T-helper 2 cell (primary cell): Measurements from ENCODE around the gene LSM2.
"Not testable (repeated sequence)": the region's sequence is repeated elsewhere in the genome, so short reads cannot be mapped to it uniquely, and the experiment has no call there.

Experiments used
- DNase-seq, 5 experiments: peaks; one replicate each; pipeline versions ENCODE4 v3.0.0 to v3.0.0-alpha.2; 2012 to 2022

Gene LSM2

DNA sequence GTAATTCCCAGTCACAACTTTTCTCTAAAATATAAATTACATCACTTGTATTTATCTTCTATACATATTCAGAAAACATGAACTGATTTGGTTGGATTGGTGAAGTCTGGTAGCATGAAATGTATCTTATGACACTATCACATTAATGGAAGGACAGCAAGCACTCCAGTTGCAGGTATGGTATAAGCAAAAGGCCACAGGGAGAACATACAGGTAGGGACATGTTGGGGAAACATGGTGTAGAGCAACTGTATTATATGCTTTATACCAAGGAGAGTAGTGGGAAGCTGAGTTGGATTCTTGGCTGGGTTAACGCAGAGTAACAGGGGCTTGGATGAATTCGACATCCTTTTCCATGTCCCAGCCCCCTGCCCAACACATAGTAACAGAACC lies 9.8 kb downstream of the LSM2 start:
- DNase-seq = no peak

DNA sequence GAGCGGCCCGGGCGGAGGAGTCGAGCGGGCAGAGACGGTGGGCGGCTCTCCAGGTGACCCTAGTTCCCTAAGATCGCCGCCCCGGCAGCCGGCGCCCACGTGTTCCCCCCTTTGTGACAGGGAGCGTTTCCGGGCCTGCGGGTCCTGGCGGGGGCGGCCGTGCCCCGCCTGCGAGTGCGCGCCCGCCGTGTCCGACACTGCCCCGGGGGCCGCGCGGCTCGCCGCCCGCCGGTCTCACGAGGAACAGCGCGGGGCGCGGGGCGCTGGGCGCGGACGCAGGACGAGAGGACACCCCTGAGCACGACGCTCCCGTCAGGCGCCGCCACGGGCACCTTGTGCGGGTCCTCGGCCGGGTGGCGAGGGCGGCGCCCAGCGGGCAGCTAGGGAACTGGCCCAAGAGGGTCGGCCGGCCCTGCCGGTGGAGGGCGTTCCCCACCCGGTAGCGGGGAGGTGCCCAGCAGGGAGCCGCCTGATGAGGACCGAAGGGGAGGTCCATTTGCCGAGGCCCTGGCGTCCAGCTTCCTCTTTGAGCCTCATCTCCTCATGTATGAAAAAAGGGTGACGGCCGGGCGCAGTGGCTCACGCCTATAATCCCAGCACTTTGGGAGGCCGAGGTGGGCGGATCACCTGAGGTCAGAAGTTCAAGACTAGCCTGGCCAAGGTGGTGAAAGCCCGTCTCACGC lies 11.0 kb downstream of the LSM2 start, which contains the start of gene VARS1:
TSS of gene VARS1 (minus strand) at position 137 of the 683 bp plus-strand sequence. CDS start 535 bp downstream, outside the sequence.
- DNase-seq = peak; percentile 64 to 88 (median 77)

DNA sequence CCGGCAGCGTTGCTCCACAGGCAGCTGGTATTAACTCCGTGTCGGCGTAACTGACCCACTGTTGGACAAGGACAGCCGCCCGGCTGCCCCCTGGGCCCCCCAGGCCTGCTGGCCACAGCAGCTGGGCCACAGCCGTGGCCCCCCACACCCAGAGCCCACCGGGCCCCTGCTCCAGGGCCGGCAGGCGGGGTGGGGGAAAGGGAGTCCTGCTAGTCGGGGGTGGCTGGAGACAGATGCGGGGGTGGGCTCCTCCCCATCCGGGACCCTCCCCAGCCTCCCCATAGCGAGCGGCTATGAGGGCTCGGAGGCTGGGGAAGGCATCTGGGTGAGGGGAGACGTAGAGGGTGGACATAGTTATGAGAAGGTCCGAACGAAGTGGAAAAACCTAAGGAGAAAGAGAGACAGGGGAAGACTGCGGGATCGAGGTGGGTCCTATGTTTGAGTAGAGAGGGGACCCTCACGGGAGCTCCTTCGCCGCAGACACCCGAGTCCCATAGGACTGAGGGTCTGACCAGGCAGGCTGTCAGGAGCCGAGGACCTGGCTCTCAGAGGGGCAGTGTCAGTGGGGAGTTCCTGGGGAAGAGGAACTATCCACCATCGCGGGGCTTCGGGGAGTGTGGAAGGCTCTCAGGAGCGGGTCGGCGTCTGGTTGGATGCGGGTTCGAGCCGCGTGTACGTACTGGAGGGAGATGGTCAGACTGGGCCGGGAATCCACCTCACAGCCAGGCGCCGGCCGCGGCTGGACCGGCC lies 11.7 kb downstream of the LSM2 start:
- peak in 1 of 5 experiments; percentile 13 for DNase-seq

DNA sequence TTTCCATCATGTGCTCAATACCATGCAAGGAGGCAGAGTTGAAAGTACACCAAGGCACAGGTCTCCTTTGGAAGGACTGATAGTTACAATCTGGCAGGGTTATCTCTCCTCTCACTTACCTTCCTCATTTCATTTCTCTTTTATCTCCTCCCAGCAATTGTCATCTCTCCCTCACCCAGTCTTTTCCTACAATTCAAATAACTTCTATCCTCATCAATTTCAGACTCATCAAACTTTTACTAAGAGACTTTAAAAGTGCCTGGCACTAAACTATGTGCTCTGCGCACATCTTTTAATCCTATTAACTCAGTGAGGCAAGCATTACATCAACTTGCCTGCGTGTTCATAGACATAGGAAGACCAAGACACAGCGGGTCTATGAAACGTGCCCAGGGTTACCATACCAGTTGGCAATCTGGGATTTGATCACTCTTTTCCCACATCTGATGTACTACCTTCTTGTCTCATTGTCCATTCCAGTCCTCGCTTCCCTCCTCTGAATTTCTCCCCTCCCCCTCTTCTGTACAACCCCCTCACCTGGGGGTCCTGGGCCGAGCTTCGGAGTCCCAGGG lies 12.4 kb downstream of the LSM2 start:
- peak in 1 of 5 experiments; percentile 40 for DNase-seq

DNA sequence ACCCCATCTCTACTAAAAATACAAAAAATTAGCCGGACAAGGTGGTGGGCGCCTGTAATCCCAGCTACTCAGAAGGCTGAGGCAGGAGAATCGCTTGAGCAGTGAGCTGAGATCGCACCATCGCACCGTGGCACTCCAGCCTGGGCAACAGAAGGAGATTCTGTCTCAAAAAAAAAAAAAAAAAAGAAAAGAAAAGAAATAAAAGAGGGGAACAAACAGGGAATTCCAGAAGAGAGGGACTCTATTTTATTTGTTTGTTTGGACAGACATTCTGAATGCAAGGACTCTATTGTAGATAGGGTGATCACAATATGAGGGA lies 12.9 kb downstream of the LSM2 start:
- not testable (repeated sequence) for DNase-seq

DNA sequence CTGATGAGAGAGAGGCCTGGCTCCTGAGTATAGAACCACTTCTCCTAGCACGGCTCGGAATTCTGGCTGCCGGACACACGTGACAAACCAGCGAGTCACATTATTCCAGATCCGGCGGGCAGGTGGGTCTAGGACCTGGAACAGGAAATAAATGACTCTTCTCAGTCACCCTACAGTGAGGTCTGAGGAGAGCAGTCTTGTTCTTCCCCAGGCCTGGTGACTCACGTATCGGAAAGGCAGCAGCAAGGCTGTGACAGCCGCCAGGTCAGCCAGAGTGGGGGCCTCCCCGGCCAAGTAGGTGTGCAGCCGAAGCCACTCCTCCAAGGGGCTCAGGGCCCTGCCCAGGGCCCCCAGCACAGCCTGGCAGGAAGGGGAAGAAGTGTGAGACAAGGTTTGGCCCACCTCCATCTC lies 14.0 kb downstream of the LSM2 start:
- no peak for DNase-seq

DNA sequence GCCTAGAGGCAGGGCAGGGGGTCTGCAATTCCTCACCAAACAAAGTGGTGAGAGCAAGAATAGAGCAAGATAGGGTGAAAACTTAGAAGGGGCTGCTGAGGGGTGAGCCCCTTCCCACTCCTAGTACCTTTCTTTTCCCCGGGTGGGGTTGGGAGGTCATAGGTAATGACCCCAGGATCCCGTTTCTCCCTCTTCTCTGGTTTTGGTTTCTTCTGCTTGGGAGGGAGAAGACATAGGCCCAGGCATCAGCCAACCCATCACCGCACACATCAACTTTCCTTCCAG lies 14.7 kb downstream of the LSM2 start:
- no peak for DNase-seq

DNA sequence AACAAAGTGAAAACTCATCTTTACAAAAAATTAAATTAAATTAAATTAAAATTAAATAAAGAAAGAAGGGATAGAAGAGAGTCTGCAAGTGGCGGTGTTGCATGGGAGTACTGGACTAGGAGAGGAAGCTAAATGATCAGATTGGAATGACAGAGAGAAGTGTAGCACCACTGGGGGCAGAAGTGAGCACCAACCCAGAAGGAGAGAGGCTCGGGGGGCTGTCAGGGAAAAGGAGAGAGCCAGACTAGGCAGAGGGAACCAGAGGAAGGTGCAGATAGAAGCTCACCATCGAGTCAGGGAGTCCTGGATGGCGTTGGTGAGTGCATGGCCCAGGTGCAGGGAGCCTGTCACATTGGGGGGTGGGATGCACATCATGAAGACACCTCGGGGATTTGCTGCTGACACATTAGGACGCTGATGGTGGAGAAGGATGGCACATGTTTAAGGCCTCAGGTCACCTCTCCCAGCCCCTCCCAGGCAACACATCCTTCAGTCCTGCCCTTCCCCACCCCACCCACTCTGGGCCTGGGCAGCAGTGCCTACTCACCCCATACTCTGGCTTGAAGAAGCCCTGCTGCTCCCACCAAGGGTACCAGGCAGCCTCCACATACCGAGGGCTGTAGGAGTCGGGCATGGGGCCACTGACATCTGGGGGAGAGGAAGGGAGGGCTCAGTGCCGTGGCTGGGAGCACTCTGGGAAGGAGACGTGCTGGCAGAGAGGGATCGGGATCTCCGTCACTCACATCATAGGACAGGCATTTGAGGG lies 15.3 kb downstream of the LSM2 start:
- DNase-seq = no peak

DNA sequence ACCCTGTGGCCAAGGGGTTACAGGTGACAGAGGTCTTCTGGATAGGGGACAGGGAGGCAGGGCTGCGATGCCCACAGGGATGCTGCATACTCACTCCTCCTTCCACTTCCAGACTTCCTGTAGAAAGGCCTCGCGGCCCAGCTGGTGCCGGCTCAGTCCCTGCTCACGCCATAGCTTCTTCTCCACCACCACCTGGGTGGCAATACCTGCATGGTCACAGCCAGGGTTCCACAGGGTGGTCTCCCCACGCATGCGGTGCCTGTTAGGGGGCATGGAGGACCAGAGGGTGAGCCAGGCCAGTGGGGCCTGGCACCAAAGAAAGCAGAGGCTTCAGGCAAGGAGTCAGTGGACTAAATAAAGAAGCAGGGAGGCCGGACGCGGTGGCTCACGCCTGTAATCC lies 21.3 kb downstream of the LSM2 start:
- no peak for DNase-seq

DNA sequence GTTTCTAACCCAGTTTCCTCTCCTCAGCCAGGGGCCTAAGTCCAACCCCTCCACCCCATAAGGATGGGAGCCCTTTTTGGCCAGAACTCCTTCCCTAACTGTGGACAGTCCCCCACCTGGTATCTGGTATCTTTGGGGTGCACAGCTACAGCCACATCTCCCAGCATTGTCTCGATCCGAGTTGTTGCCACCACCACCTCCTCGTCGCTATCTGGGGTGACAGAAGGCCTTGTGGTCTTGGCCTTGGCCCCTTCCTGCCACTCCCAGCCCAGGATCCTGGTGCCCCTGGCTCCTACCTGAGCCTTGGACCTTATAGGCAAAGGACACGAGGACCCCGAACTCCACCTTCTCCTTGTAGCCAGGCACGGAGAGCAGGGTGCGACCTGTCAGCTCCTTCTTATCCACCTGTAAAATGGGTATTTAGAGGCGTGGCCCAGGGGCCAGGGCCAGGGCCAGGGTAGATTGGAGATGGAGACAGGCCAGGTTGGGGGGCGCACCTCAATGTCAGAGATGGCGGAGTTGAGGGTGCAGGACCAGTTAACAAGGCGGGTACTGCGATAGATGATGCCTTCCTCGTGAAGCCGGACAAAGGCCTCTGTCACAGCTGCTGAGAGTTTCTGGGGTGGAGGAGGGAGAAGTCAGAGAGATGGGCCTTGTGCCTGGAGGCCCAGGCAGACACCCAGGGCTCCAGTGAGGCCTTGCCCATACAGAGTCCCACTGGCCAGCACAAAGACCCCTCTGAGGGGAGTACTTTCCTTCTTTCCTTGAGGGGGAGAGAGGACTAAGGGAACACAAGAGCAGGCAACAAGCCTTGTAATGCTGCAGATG lies 22.5 kb downstream of the LSM2 start:
- no peak for DNase-seq

DNA sequence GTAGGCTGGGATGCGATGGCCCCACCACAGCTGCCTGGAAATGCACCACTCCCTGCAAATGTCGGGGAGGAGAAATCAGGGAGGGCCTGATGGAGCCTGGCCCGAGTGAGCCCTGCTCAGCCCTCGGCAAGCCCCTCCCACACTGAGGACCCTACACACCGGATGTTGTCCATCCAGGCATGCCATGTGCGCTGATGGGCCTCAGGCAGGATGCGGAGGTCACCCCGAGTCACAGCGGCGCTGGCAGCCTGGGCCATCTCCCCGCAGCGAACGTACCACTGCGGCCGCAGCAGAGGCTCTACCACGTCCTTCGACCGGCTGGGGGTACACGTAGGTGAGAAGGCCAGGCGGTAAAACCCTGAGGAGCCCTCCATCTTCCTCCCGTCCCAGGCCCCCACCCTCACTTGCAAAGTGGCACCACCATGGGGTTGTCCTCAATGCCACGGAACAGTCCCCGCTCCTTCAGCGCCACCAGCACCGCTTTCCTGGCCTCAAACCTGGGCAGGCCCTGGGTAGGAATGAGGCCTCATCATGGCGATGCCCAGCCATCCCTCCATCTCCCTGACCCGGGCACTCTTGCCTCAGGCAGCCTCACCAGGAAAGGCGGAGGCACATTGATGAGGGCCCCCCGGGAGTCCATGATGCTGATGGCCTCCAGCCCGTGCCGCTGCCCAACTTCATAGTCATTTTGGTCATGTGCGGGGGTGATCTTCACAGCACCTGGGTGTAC lies 24.5 kb downstream of the LSM2 start:
- DNase-seq = no peak

DNA sequence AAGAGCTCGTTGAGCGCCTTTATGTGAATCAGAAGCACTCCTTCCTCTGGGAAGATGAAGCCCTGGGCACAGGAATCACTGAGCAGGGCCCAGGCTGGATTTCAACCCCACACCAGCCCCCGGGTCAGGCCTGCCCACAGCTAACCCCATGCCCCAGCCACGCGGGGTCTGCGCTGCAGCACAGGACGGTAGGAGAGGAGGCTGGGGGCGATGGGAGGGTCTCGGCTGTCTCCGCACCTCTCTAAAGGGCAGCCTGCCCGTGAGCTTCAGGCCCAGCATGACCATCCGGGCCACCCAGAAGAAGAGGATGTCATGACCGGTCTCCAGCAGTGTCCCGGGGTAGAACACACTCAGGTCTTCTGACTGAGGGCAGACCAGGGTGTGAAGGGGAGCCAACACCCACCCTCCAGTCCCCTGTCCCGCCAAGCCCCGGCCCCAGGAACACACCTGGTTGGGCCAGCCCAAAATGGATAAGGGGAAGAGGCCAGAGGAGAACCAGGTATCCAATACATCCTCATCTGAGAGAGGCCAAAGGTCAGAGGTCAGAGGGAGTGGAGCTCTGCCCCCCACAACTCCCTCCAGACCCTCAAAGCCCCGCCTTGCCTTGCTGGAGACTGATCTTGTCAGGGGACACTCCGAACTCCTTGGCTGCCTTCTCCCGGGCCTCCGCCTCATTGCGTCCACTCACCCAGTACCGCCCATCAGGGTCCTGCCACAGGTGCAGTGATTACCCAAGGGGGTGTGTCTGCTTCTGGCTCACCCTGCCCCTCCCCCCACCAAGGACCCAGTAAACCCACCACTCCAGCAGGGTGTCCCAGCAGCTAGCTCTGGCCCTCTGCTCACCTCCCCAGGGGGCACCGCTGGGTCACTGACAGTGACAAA lies 25.3 kb downstream of the LSM2 start:
- DNase-seq = no peak

DNA sequence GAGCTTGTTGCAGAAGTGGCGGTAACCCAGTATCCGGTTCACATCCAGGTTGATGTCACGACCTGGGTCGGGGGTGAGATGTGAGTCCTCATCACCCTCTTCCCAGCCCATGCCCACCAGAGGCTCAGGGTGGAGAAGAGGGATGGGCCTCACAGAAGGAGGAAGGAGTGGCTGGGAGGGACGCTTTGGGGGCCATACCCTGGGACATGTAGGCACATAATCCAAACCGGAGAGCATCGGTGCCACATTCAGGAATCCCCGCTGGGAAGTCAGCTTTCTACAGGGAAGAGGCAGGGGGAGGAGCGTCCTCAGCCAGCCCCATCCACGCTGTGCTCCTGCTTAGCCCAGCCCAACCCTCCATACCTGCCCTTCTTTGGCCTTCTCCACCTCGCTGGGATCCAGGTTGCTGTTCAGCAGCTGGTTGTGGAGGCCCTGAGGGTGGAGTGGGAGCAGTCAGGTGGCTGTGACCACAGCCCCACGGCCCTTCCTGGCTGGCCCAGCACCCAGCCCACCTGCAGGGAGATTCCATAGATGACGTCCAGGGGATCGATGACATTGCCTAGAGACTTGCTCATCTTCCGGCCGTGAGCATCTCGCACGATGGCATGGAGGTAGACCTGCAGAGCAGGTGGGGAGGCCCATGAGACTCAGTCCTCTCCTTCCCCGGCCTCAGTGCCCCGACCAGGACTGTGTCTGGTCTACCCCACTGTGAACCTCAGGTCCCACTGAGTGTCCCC lies 26.1 kb downstream of the LSM2 start:
- DNase-seq = no peak

DNA sequence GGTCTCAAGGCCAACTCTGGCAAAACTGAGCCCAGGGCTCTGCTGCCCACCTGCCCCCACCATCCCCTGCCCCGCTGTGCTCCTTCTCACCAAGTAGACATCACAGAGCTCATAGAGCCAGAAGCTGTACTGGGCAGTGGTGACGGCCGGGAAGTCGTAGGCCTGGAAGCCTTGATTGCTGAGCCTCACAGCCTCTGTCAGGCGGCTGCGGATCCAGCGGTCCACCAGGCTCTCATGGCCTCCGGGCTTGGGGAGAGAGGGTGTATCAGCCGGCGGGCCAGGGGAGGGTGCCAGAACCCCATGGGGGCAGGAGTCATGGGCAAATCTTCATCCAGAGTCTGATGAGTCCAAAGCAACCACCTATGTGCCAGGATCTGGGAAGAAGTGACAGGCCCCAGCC lies 26.9 kb downstream of the LSM2 start:
- no peak for DNase-seq

DNA sequence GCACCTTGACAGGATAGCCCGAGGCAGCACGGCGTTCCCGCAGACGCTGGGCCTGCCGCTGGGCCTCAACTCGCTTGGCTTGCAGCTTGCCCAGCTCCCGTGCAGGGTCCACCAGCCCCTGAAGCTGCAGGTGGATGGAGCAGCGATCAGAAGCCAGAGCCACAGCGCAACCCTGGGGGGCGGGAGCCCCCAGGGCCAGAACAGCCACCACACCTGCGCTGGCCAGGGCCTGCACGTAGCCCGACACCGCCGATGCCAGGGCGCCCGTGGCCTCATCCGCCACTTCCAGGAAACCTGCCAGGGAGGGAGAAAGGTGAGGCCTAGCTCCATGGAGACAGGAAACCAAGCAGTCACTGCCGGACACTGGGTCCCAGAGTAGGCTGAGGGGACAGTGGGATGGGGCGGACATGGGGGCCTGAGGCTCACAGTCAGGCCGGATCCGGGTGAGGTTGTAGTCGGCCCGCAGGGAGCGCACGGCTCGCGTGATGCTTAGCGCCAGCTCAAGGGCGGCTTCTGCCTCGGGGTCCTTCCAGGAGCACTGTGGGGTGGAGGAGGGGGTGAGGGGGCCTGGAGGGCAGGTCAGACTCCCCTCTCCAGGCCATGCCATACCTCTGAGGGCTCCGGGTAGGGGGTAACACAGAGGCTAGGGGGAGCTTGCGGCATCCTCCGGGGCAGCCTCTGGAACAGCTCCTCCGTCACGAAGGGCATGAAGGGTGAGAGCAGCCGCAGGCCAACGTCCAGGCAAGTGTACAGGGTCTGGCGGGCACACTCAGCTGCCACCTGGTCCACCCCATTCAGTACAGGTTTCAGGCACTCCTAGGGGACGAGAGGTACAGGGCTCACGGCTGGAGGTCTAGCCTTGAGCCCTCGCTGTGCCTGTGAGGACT lies 27.5 kb downstream of the LSM2 start:
- DNase-seq = no peak

DNA sequence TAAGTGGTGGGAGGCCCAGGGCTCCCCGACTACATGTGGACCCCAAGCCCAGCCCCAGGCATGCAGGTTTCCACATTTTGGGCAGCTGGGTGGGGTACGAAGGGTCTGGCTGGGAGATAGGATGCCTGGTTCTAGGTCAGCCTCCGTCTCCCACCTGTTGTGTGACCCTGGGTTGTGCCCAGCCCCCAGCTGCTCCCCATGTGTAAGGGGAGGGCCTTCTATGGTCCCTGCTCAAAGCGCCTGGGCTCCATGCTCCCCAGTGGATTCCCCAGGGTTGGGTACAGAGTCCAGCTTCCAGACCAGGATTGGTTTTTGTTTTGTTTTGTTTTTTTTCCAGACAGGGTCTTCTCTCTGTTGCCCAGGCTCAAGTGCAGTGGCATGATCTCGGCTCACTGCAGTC lies 28.6 kb downstream of the LSM2 start:
- no peak for DNase-seq

DNA sequence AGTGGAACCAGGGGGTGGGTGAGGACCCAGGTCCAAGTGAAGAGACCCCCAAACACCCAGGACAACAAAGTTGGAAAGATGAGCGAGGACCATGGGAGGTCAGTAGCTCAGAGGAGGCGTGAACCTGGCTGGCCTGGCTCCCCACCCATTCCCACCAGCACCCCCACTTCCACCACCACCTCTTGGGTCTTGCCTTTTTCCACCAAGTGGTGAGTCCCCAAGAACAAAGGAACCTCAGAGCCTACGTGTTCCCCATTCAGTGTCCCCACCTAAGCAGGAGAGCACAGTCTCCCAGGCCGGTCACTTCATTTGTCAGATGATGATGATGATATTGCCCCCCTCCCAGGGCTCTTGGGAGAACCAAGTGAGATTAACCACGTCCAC lies 29.1 kb downstream of the LSM2 start:
- DNase-seq = no peak

DNA sequence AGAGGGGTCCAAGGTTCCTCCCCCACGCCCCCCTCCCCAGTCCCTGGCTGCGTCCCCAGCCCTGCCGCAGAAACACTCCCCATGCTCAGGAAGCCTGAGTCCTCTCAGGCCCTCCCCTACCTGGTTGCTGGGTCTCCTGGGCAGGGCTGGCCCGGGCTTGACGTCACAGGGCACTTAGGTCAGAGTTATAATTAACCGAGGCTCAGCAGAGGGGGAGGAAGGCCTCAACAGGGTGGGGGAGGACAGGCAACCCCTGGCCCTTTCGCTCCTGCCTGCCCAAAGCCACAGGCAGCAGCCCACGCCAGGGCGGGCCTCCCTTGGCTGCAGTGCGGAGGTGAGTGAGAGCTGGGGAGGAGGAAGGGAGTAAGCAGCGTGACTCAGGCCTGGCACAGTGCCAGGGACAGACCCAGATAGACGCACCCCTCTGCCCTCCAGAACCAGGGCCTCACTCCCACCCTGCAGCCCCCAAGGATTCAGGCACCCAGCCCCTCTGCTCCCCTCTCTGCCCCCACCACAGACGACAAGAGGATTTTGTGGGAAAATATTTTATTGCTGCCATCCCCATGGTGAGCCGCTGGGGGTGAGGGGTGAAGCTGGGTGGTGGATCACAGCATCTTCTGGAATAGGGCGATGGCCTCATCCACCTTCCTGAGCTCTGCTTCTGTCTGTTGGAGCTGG lies 29.6 kb downstream of the LSM2 start, which contains the start of gene VWA7:
TSS of gene VWA7 (minus strand) at position 340 of the 678 bp plus-strand sequence. CDS start 549 bp downstream, outside the sequence.
- peak in 4 of 5 experiments; percentile 46 to 79 (median 65) for DNase-seq
